Thyroid gland (tissue), 4 donors: ENCODE results near the gene KRTAP22-1.

Experiments
- CTCF ChIP-seq, 6 experiments: fragments of 200-600 bp in 3 of 6; fragments of 450-650 bp in 3 of 6; sonication (generic) in 3 of 6; IDR thresholded peaks; one replicate each; pipeline ENCODE4 v1.5.1; 2016 to 2019; ENCODE audit warnings: antibody characterized with exemption in 6 of 6, mild to moderate bottlenecking in 2 of 6, inconsistent platforms in 1 of 6, moderate library complexity in 1 of 6
- POLR2A ChIP-seq, 2 donors: fragments of 450-650 bp; IDR thresholded peaks; one replicate each; pipeline ENCODE4 v1.6.1; 2017; ENCODE audit warnings: antibody characterized with exemption in 2 of 2, mild to moderate bottlenecking in 2 of 2, moderate library complexity in 1 of 2

GRCh38 chr21:30616125-30616524 lies 15.2 kb downstream of the KRTAP22-1 start, which contains the start of gene KRTAP20-1:
- TF ChIP-seq CTCF (IDR thresholded peaks at IDR 0.05) (no peak), POLR2A (IDR thresholded peaks at IDR 0.05) (no peak)
